ENCODE data around the gene PACRGL. TPM values are rescaled to one million over a fixed set of nuclear protein-coding genes. Genes with fewer than 3 reads are reported as not detected.

PACRGL gene
- total RNA-seq, 2 donors from 2014 or later, result 3.0 to 17.1 TPM

GRCh38 chr4:20698820-20699219 lies 1.4 kb upstream of the PACRGL start:
- Histone ChIP-seq H3K9me3 (no peaks in the 10 kb centered on the region), H3K27me3 (no peaks in the 10 kb centered on the region), H3K27ac (no peak overlapping the region), H3K4me1 (peaks cover 15% of the 10 kb centered on the region), H3K4me3 (no peak overlapping the region), H3K36me3 (replicated peaks in 1 of 2; ENCODE audit: insufficient read depth in 1 of 2, low read depth in 2 of 2) (no peaks in the 10 kb centered on the region)
- DNase-seq (no peak), ATAC-seq (no peak)
- 35 to 40% methylated on average over 4 of the region's 4 CpGs for WGBS, 2 donors
- TF ChIP-seq POLR2A (IDR thresholded peaks at IDR 0.05), result no peak
- no peak for TF ChIP-seq CTCF (IDR thresholded peaks at IDR 0.05)
- intact Hi-C loops (cut with DNase I), result no loop called here

GRCh38 chr4:20711335-20711734 lies 11.1 kb downstream of the PACRGL start:
- no peaks in the 10 kb centered on the region for H3K9me3 ChIP-seq
- WGBS, 2 donors, result 90 to 93% methylated on average over 2 of the region's 2 CpGs
- no peaks in the 10 kb centered on the region for H3K27me3 ChIP-seq
- H3K27ac ChIP-seq, result no peak overlapping the region
- H3K4me1 ChIP-seq, result no peaks in the 10 kb centered on the region
- ATAC-seq, result no peak
- H3K36me3 ChIP-seq (replicated peaks in 1 of 2; ENCODE audit: insufficient read depth in 1 of 2, low read depth in 2 of 2), result peaks cover 4 to 9% of the 10 kb centered on the region in 2 donors
- DNase-seq, result no peak
- no peak overlapping the region for H3K4me3 ChIP-seq
- intact Hi-C loops (cut with DNase I), result no loop called here
- TF ChIP-seq CTCF (IDR thresholded peaks at IDR 0.05), result no peak
- no peak for TF ChIP-seq POLR2A (IDR thresholded peaks at IDR 0.05)

GRCh38 chr4:20723019-20723418 lies 22.8 kb downstream of the PACRGL start:
- ATAC-seq, result no peak
- H3K36me3 ChIP-seq (replicated peaks in 1 of 2; ENCODE audit: insufficient read depth in 1 of 2, low read depth in 2 of 2), result peaks cover 10% of the 10 kb centered on the region in 2 donors
- no peak overlapping the region for H3K27ac ChIP-seq
- DNase-seq, result no peak
- intact Hi-C loops (cut with DNase I), result no loop called here
- 46 to 50% methylated on average over 3 of the region's 3 CpGs for WGBS, 2 donors
- TF ChIP-seq POLR2A (IDR thresholded peaks at IDR 0.05) (no peak), CTCF (IDR thresholded peaks at IDR 0.05) (no peak)
- H3K4me3 ChIP-seq, result no peak overlapping the region
- H3K27me3 ChIP-seq, result no peaks in the 10 kb centered on the region
- no peaks in the 10 kb centered on the region for H3K4me1 ChIP-seq
- no peaks in the 10 kb centered on the region for H3K9me3 ChIP-seq

DNA sequence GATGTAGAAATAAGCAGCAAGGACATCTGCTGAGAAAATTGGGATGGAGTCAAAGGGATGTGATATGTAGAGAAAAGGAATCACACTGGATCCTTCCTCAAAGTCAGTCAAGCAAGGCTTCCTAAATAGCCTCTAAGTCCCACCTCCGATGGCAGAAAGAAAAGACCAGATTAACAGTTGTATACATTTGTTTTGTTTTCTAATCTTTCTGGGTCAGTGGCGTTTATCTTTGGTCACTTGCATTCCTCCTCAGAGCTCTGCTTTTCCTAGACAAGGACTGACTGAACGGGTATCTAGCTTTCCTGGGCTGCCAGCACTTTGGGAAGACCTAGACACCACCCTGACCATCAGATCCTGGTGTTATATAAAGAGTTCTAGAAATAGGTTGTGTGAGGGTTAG lies 23.2 kb downstream of the PACRGL start:
- no peaks in the 10 kb centered on the region for H3K27me3 ChIP-seq
- no peaks in the 10 kb centered on the region for H3K4me1 ChIP-seq
- peaks cover 10 to 15% of the 10 kb centered on the region in 2 donors for H3K36me3 ChIP-seq (replicated peaks in 1 of 2; ENCODE audit: insufficient read depth in 1 of 2, low read depth in 2 of 2)
- H3K4me3 ChIP-seq, result no peak overlapping the region
- TF ChIP-seq POLR2A (IDR thresholded peaks at IDR 0.05), result no peak
- TF ChIP-seq CTCF (IDR thresholded peaks at IDR 0.05), result no peak
- no peaks in the 10 kb centered on the region for H3K9me3 ChIP-seq
- 75 to 79% methylated on average over 3 of the region's 3 CpGs for WGBS, 2 donors
- no peak for DNase-seq
- intact Hi-C loops (cut with DNase I), result no loop called here
- no peak overlapping the region for H3K27ac ChIP-seq
- no peak for ATAC-seq

GRCh38 chr4:20724915-20725314 lies 24.7 kb downstream of the PACRGL start:
- DNase-seq (no peak), ATAC-seq (no peak)
- no peak overlapping the region for H3K4me3 ChIP-seq
- H3K36me3 ChIP-seq (replicated peaks in 1 of 2; ENCODE audit: insufficient read depth in 1 of 2, low read depth in 2 of 2), result peaks cover 10 to 15% of the 10 kb centered on the region in 2 donors
- TF ChIP-seq CTCF (IDR thresholded peaks at IDR 0.05) (no peak), POLR2A (IDR thresholded peaks at IDR 0.05) (no peak)
- no peaks in the 10 kb centered on the region for H3K27me3 ChIP-seq
- no peak overlapping the region for H3K27ac ChIP-seq
- no peaks in the 10 kb centered on the region for H3K4me1 ChIP-seq
- WGBS, 2 donors, result 60 to 79% methylated on average over 6 of the region's 6 CpGs
- intact Hi-C loops (cut with DNase I), result no loop called here
- H3K9me3 ChIP-seq, result no peaks in the 10 kb centered on the region

Measured in body of pancreas (tissue), 4 donors.